A549 (cell line): Measurements from ENCODE around the gene TM4SF5. TPM values are rescaled to one million over a fixed set of nuclear protein-coding genes. Genes with fewer than 3 reads are reported as not detected.

Experiments used
- ATAC-seq, 2 experiments: fragments of 200-7000 bp in 1 of 2; fragments of >200 bp in 1 of 2; cut with Nextera tagmentation in 1 of 2; cut with Tn5 transposase in 1 of 2; 3 replicates each; pipeline versions ENCODE4 v1.8.0 to v1.9.1; 2018 to 2020; ENCODE audit warnings: mild to moderate bottlenecking in 1 of 2, moderate library complexity in 1 of 2
- CTCF ChIA-PET: fragments of 300-600 bp; sonication (Branson Sonifier 250); formaldehyde crosslinking; extraction: SDS; loops from one replicate; lab custom pipeline; 2021; ENCODE audit warnings: antibody characterized with exemption, inconsistent platforms; lab: Yijun Ruan, JAX
- POLR2A ChIA-PET: fragments of 350-600 bp; formaldehyde crosslinking; extraction: SDS; loops from one replicate; lab custom pipeline; 2021; ENCODE audit warnings: antibody characterized with exemption, inconsistent platforms; lab: Yijun Ruan, JAX
- DNase-seq, 2 experiments: peaks; one replicate each; pipeline versions ENCODE4 v3.0.0 to v3.0.0-alpha.2; 2011 to 2016; ENCODE audit warnings: low read depth in 1 of 2, low spot score in 1 of 2
- FAIRE-seq: peaks from 2 replicates; lab custom pipeline; 2011; peaks lifted over from hg19 to GRCh38; lab: Jason Lieb, UNC
- H3K27ac ChIP-seq, 2 experiments: fragments of >200 bp; sonication (Bioruptor Twin); formaldehyde crosslinking; 3 replicates each; pipeline ENCODE4 v1.5.1; 2016 to 2017
- H3K4me1 ChIP-seq: fragments of >200 bp; sonication (Bioruptor Twin); formaldehyde crosslinking; 3 replicates; pipeline ENCODE4 v1.6.1; 2016
- H3K4me2 ChIP-seq: fragments of >200 bp; sonication (Bioruptor Twin); formaldehyde crosslinking; 3 replicates; pipeline ENCODE4 v1.6.1; 2016
- H3K4me3 ChIP-seq: fragments of >200 bp; sonication (Bioruptor Twin); formaldehyde crosslinking; 3 replicates; pipeline ENCODE4 v1.5.1; 2016
- H3K9me3 ChIP-seq: fragments of >200 bp; sonication (Bioruptor Twin); formaldehyde crosslinking; 3 replicates; pipeline ENCODE4 v1.6.1; 2016
- E2F6 ChIP-seq: IDR thresholded peaks from 2 replicates; pipeline ENCODE4 v1.6.1; 2012; ENCODE audit warnings: low read depth, borderline replicate concordance
- EHMT2 ChIP-seq: fragments of 200-600 bp; sonication (generic); IDR thresholded peaks from 2 replicates; pipeline ENCODE4 v1.6.1; 2016; ENCODE audit warnings: antibody characterized with exemption, low read depth, mild to moderate bottlenecking, moderate library complexity
- JUN ChIP-seq, 2 experiments: fragments of >200 bp; sonication (Bioruptor Twin); formaldehyde crosslinking; IDR thresholded peaks; 2 replicates in 1 of 2; 3 replicates in 1 of 2; pipeline ENCODE4 v1.6.1; 2016 to 2017
- KDM5A ChIP-seq: fragments of 200-600 bp; sonication (generic); IDR thresholded peaks from 2 replicates; pipeline ENCODE4 v1.6.1; 2016; ENCODE audit warnings: antibody characterized with exemption, mild to moderate bottlenecking
- MAFK ChIP-seq: fragments of 450-650 bp; IDR thresholded peaks from 2 replicates; pipeline ENCODE4 v1.6.1; 2014; ENCODE audit not compliant: partially characterized antibody
- NR3C1 ChIP-seq: fragments of >200 bp; sonication (Bioruptor Twin); formaldehyde crosslinking; IDR thresholded peaks from 3 replicates; pipeline ENCODE4 v1.6.1; 2017
- PHF8 ChIP-seq: fragments of 200-600 bp; sonication (generic); IDR thresholded peaks from 2 replicates; pipeline ENCODE4 v1.6.1; 2016; ENCODE audit warnings: low read depth, mild to moderate bottlenecking, antibody characterized with exemption, moderate library complexity, borderline replicate concordance
- RCOR1 ChIP-seq: fragments of 150-350 bp; IDR thresholded peaks from 2 replicates; pipeline ENCODE4 v1.6.1; 2014; ENCODE audit warnings: antibody characterized with exemption, low read length, low read depth
- REST ChIP-seq: fragments of 200-600 bp; sonication (generic); IDR thresholded peaks from 2 replicates; pipeline ENCODE4 v1.6.1; 2016; ENCODE audit warnings: antibody characterized with exemption, mild to moderate bottlenecking, moderate library complexity
- TFCP2L1 ChIP-seq: fragments of 250-450 bp; sonication (Bioruptor Pico); IDR thresholded peaks from 2 replicates; pipeline ENCODE4 v1.5.0; 2021; ENCODE audit warnings: mild to moderate bottlenecking
- TP53 ChIP-seq: fragments of 250-450 bp; sonication (Bioruptor Pico); IDR thresholded peaks from 2 replicates; pipeline ENCODE4 v1.5.0; 2021; ENCODE audit warnings: mild to moderate bottlenecking, moderate library complexity
- USF2 ChIP-seq: fragments of 450-650 bp; IDR thresholded peaks from 2 replicates; pipeline ENCODE4 v1.6.1; 2014; ENCODE audit warnings: antibody characterized with exemption
- WGBS: methylation state at CpG from one replicate; pipeline ENCODE4 v1.1.6; 2017; ENCODE audit errors: missing lambda C conversion rate; 5-methylcytosine and 5-hydroxymethylcytosine counted together
- polyA plus RNA-seq, 4 experiments: library from polyadenylated mRNA; depleted of rRNA in 3 of 4; stranded (reverse); fragments of >200 nt; fragmentation: RNase III in 1 of 4; extraction: RNeasy Plus Mini Kit Qiagen cat#74134 plus additional on column Dnase treatment in 1 of 4; gene quantifications; 2 replicates in 3 of 4; 3 replicates in 1 of 4; pipeline ENCODE4 v1.2.3, GENCODE V29; 2011 to 2017

The TM4SF5 gene
- polyA plus RNA-seq, 2 of the 4 experiments (the other 2 are of a cell fraction) = 0.68 to 0.80 TPM

GRCh38 chr17:4786516-4786915, 14.8 kb downstream of the TM4SF5 start (continued):
- TF ChIP-seq USF2 (no peak), EHMT2 (no peak), REST (no peak)

GRCh38 chr17:4788159-4788806, 16.6 kb downstream of the TM4SF5 start:
- CTCF ChIA-PET = interaction anchor here (0.7 to 9.4 kb wide), 33 partner anchors 8 to 200 kb away, joined by 3 to 271 read pairs (median 4); partner anchors contain the start of genes ARRB2, C17orf107, C17orf114 and CHRNE
- Histone ChIP-seq H3K4me3 (peak overlapping the region; percentile 62; the same call in 1 of the 3 replicates), H3K27ac (peak overlapping the region in 1 of 2 experiments; percentile 98; a peak in 4 of 6 replicates), H3K9me3 (no peaks in the 10 kb centered on the region), H3K4me2 (peak overlapping the region; percentile 97), H3K4me1 (peaks cover 27% of the 10 kb centered on the region)
- FAIRE-seq (no peak), ATAC-seq (no peak), DNase-seq (no peak)
- 88% methylated on average over 14 of the region's 14 CpGs for WGBS
- TF ChIP-seq JUN (IDR thresholded peaks at IDR 0.05) = no peak
- POLR2A ChIA-PET = interaction anchor here (1.2 kb wide), 1 partner anchor 57 kb away, joined by 3 read pairs; the partner anchor contains the start of gene MED11

GRCh38 chr17:4788807-4789700, 17.4 kb downstream of the TM4SF5 start, which contains the start of gene GLTPD2:
GLTPD2 (plus strand) TSS chr17:4788964; CDS start chr17:4789012, 48 bp downstream.
- ATAC-seq = no peak; a peak in 3 of 6 replicates
- H3K27ac ChIP-seq = peak within 1 kb of the TSS; percentile 91 to 98
- no peak for FAIRE-seq

GRCh38 chr17:4789701-4789950, 17.9 kb downstream of the TM4SF5 start:
- TF ChIP-seq EHMT2 (no peak), E2F6 (0 out of 2 replicates have a peak, but pooled peaks have one; percentile 19)

More at GRCh38 chr17:4788807-4789700, 17.4 kb downstream of the TM4SF5 start, which contains the start of gene GLTPD2:
- Histone ChIP-seq H3K4me3 (peak within 1 kb of the TSS; percentile 62), H3K9me3 (no peaks in the 10 kb centered on the region), H3K4me1 (peaks cover 27% of the 10 kb centered on the region), H3K4me2 (peak within 1 kb of the TSS; percentile 97)
- ChIA-PET CTCF (interaction anchor here (0.5 to 9.4 kb wide), 59 partner anchors 11 to 368 kb away, joined by 3 to 271 read pairs (median 7); partner anchors contain the start of genes ARRB2, C17orf107, C17orf114 and CHRNE), POLR2A (interaction anchor here (0.6 to 2.3 kb wide), 22 partner anchors 9 to 178 kb away, joined by 3 to 25 read pairs (median 6); partner anchors contain the start of genes ARRB2, CXCL16, MED11 and MINK1)
- DNase-seq = no peak
- TF ChIP-seq USF2 = no peak
- no peak for TF ChIP-seq TP53 (CRISPR knock-in tag)
- TF ChIP-seq NR3C1 = no peak
- no peak for TF ChIP-seq RCOR1
- no peak for TF ChIP-seq MAFK
- TF ChIP-seq KDM5A = no peak
- TF ChIP-seq TFCP2L1 (CRISPR knock-in tag) = no peak
- no peak for TF ChIP-seq PHF8
- WGBS = 63% methylated on average over 62 of the region's 62 CpGs

More at GRCh38 chr17:4789701-4789950, 17.9 kb downstream of the TM4SF5 start:
- DNase-seq (no peak), ATAC-seq (no peak), FAIRE-seq (no peak)
- Histone ChIP-seq H3K4me3 (peak overlapping the region; percentile 62), H3K4me1 (peaks cover 27% of the 10 kb centered on the region), H3K9me3 (no peaks in the 10 kb centered on the region), H3K27ac (peak overlapping the region; percentile 91 to 98), H3K4me2 (peak overlapping the region; percentile 97)
- 4% methylated on average over 5 of the region's 25 CpGs for WGBS
- POLR2A ChIA-PET = interaction anchor here (0.6 to 2.3 kb wide), 22 partner anchors 10 to 178 kb away, joined by 3 to 25 read pairs (median 6); partner anchors contain the start of genes ARRB2, CXCL16, MED11 and MINK1
- CTCF ChIA-PET = interaction anchor here (0.5 to 9.4 kb wide), 52 partner anchors 10 to 369 kb away, joined by 3 to 271 read pairs (median 8); partner anchors contain the start of genes ARRB2, C17orf114, CHRNE and CXCL16
